ENCODE measurements around the gene KLHL1. TPM values are rescaled to one million over a fixed set of nuclear protein-coding genes. Genes with fewer than 3 reads are reported as not detected.

Gene KLHL1
- total RNA-seq, 1 donor from 2014 or later = not detected

DNA sequence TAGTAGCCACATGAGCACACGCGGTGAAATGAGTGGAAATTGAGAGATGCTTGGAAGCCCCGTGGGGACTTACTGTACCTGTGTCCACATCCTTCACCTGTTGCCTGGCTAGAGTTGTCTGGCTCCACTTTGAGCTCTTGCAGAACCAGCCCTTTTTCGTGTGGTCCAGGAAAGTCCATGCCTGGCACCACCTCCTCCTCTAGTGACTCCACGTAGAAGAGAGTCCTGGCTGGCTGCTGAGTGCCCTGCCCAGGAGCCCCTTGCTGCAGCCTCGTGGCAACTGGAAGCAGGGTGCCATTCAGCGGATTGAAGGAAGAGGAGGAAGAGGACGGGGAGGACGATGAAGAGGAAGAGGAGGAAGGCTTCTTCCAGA lies 1.1 kb downstream of the KLHL1 start:
- H3K9ac ChIP-seq = no peak overlapping the region
- H3F3A ChIP-seq (ENCODE audit: low read depth) = no peaks in the 10 kb centered on the region
- H3K9me3 Mint-ChIP-seq = no peaks in the 10 kb centered on the region
- H3K79me2 ChIP-seq (ENCODE audit: low read depth) = no peaks in the 10 kb centered on the region
- no peaks in the 10 kb centered on the region for H3K9me3 ChIP-seq (ENCODE audit: low read depth)
- H3K4me2 ChIP-seq = peak overlapping the region; percentile 100
- peak overlapping the region; percentile 98 for H2AFZ ChIP-seq (replicated peaks)
- peak overlapping the region; percentile 65 for H3K4me3 ChIP-seq
- peak overlapping the region; percentile 88 for H3K4me3 Mint-ChIP-seq
- peaks cover 4% of the 10 kb centered on the region for H3K4me1 ChIP-seq
- TF ChIP-seq EZH2phosphoT487 (IDR thresholded peaks at IDR 0.05) (no peak), EZH2 (IDR thresholded peaks at IDR 0.05) (no peak)
- TF ChIP-seq, protein P1, sequence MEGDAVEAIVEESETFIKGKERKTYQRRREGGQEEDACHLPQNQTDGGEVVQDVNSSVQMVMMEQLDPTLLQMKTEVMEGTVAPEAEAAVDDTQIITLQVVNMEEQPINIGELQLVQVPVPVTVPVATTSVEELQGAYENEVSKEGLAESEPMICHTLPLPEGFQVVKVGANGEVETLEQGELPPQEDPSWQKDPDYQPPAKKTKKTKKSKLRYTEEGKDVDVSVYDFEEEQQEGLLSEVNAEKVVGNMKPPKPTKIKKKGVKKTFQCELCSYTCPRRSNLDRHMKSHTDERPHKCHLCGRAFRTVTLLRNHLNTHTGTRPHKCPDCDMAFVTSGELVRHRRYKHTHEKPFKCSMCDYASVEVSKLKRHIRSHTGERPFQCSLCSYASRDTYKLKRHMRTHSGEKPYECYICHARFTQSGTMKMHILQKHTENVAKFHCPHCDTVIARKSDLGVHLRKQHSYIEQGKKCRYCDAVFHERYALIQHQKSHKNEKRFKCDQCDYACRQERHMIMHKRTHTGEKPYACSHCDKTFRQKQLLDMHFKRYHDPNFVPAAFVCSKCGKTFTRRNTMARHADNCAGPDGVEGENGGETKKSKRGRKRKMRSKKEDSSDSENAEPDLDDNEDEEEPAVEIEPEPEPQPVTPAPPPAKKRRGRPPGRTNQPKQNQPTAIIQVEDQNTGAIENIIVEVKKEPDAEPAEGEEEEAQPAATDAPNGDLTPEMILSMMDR (IDR thresholded peaks at IDR 0.05) = no peak
- H3K27ac Mint-ChIP-seq = no peak overlapping the region
- no peaks in the 10 kb centered on the region for H3K36me3 Mint-ChIP-seq
- H3K27ac ChIP-seq = no peak overlapping the region
- peaks cover 16% of the 10 kb centered on the region for H3K27me3 Mint-ChIP-seq (ENCODE audit: insufficient read depth, low read depth)
- peak; percentile 4 for DNase-seq (ENCODE audit: low spot score)
- H3K36me3 ChIP-seq = no peaks in the 10 kb centered on the region
- peaks cover 76% of the 10 kb centered on the region for H3K27me3 ChIP-seq
- no peaks in the 10 kb centered on the region for H4K20me1 ChIP-seq (ENCODE audit: low read depth)
- peaks cover 2% of the 10 kb centered on the region for H3K4me1 Mint-ChIP-seq

DNA sequence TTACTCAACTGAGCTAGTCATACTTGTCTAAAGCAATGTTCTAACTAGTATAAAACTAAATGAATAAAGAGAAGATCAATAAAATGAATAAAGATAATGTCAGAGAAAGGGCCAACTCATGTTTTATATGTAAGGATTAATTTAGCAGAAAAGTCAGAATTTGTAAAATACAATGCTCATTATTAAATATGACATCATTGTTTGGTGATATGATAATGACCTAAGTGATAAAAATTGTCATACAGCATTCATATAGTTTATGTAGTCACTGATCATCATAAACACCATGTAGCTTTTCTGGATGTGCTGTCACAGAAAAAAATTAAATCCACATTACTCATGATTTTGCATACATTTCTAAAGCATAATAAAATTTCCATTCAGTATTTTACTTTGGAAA lies 3.8 kb downstream of the KLHL1 start:
- H3K4me3 Mint-ChIP-seq = no peak overlapping the region
- no peaks in the 10 kb centered on the region for H3K9me3 Mint-ChIP-seq
- DNase-seq (ENCODE audit: low spot score) = no peak
- no peak overlapping the region for H3K4me3 ChIP-seq
- H4K20me1 ChIP-seq (ENCODE audit: low read depth) = no peaks in the 10 kb centered on the region
- H3K4me2 ChIP-seq = no peak overlapping the region
- H3K4me1 Mint-ChIP-seq = peaks cover 2% of the 10 kb centered on the region
- H3K27me3 Mint-ChIP-seq (ENCODE audit: insufficient read depth, low read depth) = peaks cover 16% of the 10 kb centered on the region
- peaks cover 59% of the 10 kb centered on the region for H3K27me3 ChIP-seq
- H3K79me2 ChIP-seq (ENCODE audit: low read depth) = no peaks in the 10 kb centered on the region
- H3F3A ChIP-seq (ENCODE audit: low read depth) = no peaks in the 10 kb centered on the region
- no peak overlapping the region for H3K27ac Mint-ChIP-seq
- no peak overlapping the region for H3K9ac ChIP-seq
- no peak overlapping the region for H3K27ac ChIP-seq
- TF ChIP-seq EZH2phosphoT487 (IDR thresholded peaks at IDR 0.05) (no peak), EZH2 (IDR thresholded peaks at IDR 0.05) (no peak)
- TF ChIP-seq, protein P1 (IDR thresholded peaks at IDR 0.05) = no peak
- no peak overlapping the region for H2AFZ ChIP-seq (replicated peaks)
- H3K4me1 ChIP-seq = peaks cover 4% of the 10 kb centered on the region
- no peaks in the 10 kb centered on the region for H3K36me3 Mint-ChIP-seq
- no peaks in the 10 kb centered on the region for H3K9me3 ChIP-seq (ENCODE audit: low read depth)
- no peaks in the 10 kb centered on the region for H3K36me3 ChIP-seq

DNA sequence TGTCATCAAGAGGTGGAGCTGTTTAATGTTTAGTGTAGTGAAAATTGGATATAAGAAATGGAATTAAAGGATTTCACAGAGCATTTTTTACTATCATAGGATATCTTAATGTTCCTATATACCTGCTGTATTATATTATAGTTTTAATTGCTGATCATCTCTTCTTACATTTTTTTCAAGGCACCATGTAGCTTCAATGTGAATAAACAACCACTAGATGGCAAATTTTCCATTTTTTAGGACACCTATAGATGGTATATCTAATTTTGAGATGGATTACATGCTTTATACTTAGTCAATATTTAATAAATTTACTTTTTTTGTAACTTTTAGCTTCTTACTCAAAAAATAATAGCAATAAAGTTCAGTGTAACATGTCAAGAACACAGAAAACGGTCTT lies 9.6 kb downstream of the KLHL1 start:
- H3K9me3 ChIP-seq (ENCODE audit: low read depth) = no peaks in the 10 kb centered on the region
- H3K4me1 ChIP-seq = no peaks in the 10 kb centered on the region
- no peaks in the 10 kb centered on the region for H3K79me2 ChIP-seq (ENCODE audit: low read depth)
- H3K9ac ChIP-seq = no peak overlapping the region
- peaks cover under 1% of the 10 kb centered on the region for H3K27me3 ChIP-seq
- Mint-ChIP-seq H3K36me3 (no peaks in the 10 kb centered on the region), H3K9me3 (no peaks in the 10 kb centered on the region), H3K27ac (no peak overlapping the region), H3K4me3 (no peak overlapping the region), H3K4me1 (no peaks in the 10 kb centered on the region), H3K27me3 (ENCODE audit: insufficient read depth, low read depth) (no peaks in the 10 kb centered on the region)
- no peak overlapping the region for H3K4me2 ChIP-seq
- DNase-seq (ENCODE audit: low spot score) = no peak
- H2AFZ ChIP-seq (replicated peaks) = no peak overlapping the region
- TF ChIP-seq, protein P1 (IDR thresholded peaks at IDR 0.05) = peak; percentile 54
- TF ChIP-seq EZH2phosphoT487 (IDR thresholded peaks at IDR 0.05) (no peak), EZH2 (IDR thresholded peaks at IDR 0.05) (no peak)
- no peak overlapping the region for H3K4me3 ChIP-seq
- no peaks in the 10 kb centered on the region for H3F3A ChIP-seq (ENCODE audit: low read depth)
- H3K27ac ChIP-seq = no peak overlapping the region
- no peaks in the 10 kb centered on the region for H3K36me3 ChIP-seq
- H4K20me1 ChIP-seq (ENCODE audit: low read depth) = no peaks in the 10 kb centered on the region

Measured in neural progenitor cell (in vitro differentiated cells).